Epidermal melanocyte (primary cell): ENCODE measurements around the gene LFNG.

Experiments used
- DNase-seq: peaks from one replicate; pipeline ENCODE4 v3.0.0; 2011; ENCODE audit warnings: low spot score; ENCODE audit not compliant: insufficient read length

The LFNG gene

DNA sequence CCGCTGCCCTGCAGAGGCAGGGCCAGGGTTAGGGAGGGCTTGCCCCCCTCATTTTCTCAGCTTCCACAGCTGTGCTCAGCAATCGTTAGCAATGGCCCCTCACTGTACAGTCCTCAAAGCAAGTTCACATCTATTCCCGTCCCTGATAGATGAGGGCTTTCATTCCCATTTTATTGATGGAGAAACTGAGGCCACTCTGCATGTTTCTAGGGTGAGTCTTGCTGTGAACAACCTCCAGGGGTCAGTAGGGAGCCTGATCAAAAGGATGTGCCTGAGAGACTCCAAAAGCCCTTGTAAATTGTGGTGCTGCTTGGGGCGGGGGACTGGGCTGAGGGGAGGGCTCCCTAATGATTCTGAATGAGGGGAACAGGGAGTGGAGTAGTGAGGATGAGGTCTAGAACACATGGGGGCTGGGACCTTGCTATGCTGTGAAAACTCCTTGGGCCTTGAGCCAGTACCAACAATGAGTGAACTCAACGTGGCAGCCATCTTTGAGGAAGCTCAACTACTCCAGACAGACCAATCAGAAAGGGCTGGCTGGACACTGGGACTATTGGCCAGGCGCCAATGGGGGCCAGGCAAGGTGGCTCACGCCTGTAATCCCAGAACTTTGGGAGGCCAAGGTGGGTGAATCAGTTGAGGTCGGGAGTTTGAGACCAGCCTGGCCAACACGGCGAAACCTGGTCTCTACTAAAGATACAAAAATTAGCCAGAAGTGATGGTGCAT, 36.7 kb upstream of the LFNG start:
- DNase-seq: no peak

DNA sequence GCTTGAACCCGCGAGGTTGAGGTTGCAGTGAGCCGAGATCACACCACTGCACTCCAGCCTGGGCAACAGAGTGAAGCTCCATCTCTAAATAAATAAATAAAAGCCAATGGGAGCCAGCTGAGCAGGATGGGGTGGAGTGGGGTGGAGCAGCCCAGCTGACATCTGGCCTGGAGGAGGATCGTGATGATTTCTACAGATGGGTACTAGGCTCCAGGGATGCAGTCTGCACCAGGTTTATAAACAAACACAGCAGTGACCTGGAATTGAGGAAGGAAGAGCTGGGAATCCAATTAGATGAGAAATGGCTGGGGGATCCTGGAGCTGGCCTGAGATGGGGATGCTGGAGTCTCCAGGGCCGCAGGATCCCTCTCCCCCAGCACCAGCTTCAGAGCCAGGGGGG, 36.1 kb upstream of the LFNG start:
- no peak for DNase-seq

DNA sequence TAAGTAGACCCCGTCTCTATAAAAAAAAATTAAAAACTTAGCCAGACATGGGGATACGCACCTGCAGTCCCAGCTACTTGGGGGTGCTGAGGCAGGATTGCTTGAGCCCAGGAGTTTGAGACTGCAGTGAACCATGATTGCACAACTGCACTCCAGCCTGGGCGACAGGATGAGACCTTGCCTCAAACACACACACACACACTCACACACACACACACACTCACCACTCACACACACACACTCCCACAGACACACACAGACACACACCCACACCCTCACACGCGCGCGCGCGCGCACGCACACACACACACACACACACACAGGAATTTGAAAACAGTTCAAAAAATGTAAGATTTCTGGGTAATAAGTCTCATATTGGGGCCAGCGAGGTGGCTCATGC, 34.7 kb upstream of the LFNG start:
- no peak for DNase-seq

DNA sequence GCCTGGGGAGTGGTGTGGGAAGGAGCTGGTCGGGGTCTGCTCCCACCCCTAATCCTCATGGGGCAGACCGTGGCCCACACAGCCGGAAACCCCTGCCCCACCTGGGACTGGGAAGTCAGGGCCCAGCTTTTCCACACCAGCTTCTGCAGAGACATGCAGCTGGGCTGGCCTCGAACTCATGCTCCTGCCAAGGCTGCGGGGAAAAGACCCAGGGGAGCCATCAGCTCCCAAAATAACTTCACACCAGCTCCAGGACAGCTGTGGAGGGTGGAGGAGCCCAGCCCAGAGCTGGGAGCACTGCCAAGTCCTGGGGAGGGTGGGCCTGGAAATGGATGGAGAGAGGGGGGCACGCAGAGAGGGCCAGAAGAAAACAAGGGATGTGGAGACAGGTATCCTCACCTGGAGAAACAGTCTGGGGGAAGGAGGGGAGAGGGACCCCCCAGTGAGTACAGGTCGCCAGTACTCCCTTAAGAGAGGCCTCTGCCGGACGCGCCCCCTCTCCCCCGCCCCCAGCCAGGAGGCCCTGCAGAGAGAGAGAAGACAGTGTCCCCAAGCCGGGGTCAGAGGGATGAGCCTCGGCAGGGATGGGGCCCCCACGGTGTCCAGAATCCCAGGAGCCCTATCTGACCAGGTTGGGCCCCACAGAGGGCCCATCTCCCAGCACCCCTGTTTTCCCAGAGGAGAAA, 31.8 kb upstream of the LFNG start:
- no peak for DNase-seq

DNA sequence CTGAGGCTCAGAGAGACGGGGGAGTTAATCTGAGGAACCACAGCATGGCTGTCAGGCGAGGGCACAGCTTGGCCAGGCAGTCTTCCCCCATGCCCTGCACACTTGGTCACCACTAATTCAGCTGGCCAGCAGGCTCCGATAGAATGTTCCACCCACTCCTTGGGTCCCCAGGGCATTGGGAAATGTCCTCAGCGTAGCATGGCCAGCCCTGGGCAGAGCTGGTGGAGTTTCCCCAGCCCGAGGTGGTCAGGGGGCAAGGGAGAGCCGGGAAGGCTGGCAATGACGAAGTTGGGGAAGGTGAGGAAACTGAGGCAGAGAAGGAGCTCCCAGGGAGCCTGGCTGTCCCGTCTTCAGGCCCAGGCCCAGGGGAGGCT, 31.3 kb upstream of the LFNG start:
- DNase-seq: no peak

DNA sequence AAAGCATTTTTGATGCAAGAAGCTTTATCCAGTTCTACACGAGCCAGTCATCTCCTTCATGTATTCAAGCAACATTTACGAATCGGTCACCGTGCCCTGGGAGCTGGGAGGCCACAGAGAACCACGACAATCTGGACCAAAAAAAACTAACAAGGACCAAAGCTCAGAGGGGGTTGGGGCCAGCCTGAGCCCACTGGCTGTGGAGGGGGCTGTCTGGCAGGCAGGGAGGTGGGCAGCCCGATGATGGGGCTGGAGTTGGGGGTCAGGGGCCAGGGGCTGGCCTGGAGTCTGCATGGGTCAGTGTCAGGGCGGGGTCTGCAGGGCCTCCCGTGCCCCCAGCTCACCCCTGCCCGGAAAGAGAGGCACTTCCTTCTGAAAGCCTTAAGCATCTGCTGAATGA, 30.9 kb upstream of the LFNG start:
- DNase-seq: no peak

DNA sequence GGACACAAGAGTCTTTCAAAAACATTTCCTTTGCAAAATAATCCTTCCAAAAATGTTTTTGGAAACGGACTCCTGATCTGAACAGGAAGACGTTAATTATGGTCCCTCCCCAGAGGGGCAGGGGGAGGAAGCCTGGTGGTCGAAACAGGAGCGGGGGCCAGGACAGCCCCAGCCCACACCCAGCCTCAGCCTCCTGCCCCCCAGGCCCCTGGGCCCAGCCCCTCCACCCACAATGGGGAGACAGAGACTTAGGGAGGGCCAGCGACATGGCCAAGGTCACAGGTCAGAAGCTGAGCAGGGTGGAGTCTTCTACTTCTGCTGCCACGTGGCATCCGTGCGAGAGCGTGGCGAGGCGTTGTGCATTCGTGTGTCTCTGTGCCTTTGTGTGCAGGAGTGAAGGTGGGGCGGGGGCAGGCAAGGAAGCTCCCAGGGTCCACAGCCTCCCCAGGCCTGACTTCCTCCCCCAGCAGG, 29.4 kb upstream of the LFNG start:
- DNase-seq: no peak

DNA sequence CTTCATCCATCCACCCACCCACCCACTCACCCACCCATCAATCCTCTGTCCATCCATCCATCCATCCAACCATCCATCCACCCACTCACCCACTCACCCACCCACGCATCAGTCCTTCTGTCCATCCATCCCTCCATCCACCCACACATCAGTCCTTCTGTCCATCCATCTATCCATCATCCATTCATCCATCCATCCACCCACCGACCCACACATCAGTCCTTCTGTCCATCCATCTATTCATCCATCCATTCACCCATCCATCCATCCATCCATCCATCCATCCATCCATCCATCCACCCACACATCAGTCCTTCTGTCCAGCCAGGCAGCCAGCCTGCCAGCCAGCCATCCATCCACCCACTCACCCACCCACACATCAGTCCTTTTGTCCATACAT, 27.5 kb upstream of the LFNG start:
- DNase-seq: no peak

DNA sequence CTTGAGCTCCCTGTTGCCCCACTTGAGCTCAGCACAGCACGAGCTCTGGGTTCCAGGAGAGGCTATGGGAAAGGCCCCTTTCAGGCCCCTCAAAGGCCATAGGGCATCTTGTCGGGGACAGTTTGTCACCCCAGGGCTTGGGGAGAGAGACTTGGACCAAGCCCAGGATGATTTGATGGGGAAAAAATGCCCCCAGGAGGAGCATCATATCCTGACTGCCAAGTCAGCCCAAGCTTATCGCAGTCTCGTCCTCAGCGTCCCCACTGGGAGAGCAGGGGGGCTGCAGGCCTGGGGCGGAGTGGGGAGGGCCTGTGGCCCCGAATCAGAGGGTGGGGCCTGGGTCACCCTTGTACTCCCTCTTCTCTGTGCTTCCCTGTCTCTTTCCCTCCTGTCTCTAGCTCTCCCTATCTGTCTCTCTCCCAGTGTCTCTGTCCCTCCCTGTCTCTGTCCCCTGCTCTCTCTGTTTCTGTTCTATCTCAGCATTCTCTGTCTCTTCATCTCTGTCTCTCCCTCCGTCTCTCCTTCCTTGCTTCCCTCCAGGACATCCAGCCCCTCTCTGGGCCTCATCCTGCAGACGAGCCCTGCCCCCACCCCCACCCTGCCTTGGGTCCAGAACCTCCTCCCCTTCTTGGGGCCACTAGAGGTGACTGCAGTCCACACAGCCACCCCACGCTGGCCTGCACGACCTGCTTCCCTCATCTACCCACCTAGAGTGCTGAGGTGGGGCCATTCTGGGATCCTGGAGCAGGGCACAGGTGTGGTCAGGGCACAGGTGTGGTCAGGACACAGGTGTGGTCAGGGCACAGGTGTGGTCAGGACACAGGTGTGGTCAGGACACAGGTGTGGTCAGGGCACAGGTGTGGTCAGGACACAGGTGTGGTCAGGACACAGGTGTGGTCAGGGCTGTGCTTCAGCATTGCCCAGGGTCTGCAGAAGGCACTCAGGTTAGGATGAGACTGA, 26.1 kb upstream of the LFNG start:
- DNase-seq: no peak

DNA sequence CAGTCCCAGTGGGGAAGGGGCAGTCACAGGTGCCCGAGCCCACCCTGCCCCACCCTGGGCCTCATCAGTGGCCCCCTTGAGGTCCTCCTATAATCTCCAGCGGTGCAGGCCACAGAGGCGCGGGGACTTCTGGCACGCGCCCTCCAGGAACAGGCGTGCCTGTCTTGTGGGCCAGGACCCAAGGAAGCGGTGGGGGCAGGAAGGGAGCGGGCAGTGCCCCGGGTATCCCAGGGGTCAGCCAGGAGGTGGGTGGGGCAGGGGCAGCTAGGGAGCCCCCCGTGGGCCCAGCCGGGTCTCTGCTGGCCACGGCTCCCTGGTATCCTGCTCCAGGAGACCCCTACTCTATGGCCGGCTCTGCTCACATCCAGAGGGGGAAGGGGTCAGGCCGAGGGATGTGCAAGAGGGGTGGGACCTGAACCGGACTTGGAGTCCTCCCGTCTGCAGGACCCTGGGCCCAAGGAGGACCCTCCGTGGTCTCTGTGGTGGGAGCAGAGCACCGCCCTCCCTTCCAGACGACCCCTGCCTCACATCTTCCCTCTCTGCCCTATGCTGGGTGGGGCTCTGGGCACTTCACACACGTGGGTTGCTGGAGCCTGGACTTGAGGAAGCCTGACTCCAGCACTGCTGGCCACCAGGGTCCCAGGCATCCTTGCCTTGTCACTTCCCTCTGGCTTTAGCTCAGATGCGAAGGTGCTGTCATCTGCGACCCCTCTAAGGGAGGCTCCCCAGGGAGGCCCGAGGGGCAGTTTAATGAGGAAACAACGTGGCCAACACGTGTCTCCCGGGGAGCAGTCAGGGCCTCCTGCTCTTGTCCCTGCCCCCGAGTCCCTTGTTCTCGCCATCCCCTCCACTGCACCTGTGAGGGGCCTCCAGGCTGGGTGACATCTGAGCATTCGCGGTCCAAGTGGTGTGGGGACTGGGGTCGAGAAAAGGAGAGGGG, 25.1 kb upstream of the LFNG start:
- no peak for DNase-seq

DNA sequence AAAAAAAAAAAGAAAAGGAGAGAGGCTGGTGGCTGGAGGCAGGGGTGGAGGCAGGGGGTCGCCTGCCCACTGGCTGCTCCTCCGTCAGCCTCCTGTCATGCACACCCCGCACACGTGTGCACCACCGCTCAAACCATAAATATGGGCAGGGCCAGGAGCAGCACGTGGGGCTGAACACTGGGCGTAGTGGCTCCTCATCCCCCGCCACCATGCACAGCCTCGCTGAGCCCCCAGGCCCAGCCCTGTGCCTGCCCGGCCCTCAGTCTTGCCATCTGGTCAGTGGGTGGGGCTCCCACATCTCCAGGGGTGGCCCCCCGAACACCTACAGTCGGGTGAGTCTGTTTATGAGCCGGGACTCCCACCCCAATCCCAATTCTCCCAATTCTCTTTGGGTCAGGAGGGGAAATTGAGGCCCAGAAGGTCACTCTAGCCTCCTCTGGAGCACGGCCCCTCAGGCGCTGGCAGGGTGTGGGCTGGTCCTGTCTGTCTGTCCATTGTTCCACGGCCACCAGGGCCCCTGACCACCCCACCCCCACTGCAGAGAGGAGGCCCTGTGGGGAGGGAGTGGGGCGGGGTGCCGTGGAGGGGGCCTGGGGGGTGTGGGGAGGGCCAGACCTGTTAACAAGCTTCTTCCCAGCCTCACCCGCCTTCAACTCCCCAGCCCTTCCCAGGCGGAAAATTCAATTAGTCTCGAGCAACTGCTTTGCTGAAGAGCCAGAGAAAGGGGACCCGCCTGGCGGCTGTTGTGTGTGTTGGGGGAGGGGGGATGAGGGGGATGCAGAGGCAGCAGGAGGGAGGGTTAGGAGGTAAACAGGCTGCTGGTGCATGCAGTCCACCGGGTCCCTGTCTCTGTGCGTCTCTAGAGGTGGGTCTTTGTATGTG, 23.9 kb upstream of the LFNG start:
- DNase-seq: no peak

DNA sequence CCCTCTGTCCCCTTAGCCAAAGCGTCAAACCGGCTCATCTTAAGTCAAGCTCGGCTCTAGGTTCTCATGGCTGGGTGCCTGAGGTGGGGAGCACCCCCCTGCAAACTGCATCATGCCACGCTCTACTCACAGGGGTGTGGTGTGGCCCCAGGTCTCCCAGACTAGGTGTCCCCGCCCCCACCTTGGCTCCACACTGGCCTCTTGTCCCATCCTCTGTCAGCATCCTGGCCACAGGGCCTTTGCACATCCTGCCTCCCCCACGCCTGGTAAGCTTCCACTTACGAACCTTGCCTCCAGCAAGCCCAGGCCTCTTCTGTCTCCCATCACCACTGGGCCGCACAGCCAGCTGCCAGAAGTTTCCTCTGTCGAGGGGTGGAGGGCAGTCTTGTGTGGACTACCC, 23.2 kb upstream of the LFNG start:
- no peak for DNase-seq

DNA sequence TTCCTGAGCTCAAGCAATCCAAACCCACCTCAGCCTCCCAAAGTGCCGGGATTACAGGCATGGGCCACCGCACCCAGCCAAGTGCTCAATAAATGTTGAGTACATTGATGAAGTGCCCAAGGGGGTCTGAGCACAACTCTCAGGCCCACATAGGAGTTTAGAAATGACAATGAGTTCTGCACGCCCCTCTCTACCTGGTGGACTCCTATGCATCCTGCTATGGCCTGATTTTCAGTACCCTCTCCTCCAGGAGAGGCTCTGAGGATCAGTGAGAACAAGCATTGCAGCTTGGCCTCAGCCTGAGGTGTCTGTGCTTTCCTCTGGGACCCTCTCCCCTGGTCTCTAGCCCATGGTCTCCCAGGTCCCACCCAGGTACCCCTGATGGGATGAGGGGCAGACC, 22.5 kb upstream of the LFNG start:
- no peak for DNase-seq

DNA sequence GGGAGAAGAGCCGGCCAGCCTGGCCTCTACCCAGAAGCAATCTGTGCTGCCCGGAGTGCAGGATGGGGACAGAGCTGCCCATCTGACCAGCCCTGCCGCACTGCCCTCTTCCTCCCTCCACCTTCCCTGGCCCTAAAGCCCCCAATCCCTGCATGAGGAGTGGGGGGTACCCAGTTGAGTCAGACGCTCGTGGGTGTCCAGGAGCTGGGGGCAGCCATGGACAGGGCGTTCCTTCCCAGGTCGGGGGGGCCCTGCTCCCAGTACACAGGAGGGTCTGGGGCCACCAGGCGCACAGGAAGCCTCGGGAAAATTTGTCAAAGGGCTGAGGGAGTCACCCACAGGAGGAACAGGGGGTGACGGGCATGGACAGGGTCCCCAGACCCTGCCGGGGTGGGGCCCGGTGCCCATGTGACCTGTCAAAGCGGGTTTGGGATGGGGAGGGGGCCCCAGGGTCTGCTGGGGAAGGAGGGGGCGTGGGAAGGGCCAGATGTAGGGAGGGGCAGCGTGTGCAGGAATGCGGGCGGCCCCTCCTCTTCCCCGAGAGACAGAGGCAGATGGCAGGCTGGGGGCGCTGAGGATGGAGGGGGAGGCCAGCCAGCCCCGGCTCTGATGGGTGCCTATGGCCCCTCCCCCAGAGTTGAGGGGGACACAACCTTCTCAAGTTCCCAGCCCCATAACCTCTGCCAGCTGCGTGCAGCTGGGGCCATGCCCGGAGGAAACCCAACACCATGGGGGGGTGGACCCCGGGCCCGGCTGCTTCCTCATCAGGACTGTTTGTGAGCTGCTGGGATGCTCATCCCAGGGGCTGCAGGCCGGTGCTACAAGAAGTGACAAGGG, 21.9 kb upstream of the LFNG start:
- DNase-seq: no peak

DNA sequence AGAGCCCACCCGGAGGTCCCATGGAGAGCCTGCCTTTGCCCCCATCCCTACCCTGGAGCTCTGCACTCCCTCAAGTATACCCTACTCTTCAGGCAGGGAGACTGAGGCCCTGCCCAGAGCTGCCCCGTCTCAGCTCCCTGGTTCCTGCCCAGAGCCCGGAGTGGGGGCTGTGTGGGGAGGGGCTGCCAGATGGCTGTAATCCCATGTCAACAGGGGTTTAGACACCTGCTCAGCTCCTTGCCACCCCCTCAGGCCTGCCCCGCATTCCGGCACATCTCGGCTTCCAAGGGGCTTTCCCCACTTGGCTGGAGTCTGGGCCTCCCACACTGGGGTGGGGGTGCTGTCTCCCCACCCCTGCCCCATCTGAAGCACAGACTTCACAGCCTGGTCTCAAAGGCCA, 20.9 kb upstream of the LFNG start:
- no peak for DNase-seq

DNA sequence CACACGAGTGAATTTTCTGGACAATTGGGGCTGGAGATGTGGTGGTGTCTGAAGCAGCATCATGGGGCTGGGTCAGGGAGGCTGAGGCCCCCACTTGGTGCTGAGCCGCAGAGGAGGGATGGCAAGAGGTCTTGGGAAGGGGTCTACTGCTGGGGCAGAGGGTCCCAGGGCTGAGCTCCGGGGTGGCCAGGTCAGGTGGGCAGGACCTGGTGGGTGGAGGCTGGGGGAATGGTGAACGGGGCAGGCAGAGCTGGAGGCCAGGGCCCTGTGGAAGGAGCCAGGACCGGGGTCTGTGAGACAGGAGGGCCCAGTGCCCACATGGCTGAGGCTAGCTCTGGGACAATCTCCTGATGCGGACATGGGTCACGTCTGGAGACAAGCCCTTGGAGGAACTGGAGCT, 20.4 kb upstream of the LFNG start:
- DNase-seq: no peak

DNA sequence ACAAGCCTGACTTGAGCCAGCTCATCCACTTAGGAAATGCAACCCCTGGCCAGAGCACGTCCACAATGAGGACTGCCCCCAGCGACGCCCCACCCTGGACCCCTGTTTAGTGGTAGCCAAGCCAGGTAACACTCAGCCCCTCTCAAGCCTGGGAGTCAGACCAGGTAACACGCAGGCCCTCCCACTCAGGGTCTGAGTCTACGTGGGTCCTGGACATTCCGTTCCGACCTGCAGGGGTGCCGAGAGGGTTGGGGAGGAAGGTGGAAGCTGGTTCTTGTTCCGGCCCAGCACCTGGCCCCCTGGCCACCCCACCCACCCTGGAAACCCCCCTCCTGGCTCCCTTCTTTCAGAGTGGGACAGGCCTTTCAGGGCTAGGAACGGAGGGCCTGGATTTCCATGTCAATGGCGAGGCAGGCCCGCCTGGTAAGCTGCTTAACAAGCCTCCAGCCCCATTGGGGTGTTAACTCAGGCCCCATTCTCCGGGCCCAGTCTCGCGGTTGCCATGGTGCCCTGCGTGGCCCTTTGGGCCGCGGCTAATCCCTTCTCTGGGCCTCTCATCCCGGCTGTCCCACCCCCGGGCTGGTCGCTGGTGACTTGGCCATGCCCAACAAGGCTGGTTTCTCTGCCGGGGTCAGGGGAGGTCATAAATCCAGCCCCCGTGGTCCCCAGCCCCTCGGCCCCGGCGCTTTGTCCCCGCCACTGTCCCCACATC, 19.7 kb upstream of the LFNG start:
- DNase-seq: no peak

DNA sequence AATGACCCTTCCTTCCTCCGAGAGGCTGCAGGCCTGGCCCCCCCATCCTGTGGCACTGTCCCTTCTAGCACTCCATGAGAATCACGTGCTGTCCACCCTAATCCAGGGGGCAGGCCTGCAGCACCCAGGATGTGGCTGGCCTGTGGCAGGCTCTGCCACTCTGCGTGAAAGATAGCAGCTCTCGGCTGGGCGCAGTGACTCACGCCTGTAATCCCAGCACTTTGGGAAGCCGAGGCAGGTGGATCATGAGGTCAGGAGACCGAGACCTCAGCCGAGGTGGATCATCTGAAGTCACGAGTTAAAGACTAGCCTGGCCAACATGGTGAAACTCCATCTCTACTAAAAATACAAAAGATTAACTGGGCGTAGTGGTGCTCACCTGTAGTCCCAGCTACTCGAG, 18.9 kb upstream of the LFNG start:
- DNase-seq: no peak
